GM18507 (cell line): Measurements from ENCODE around the gene CXCR3.
"Not testable (repeated sequence)": the region's sequence is repeated elsewhere in the genome, so short reads cannot be mapped to it uniquely, and the experiment has no call there.

ENCODE experiments used
- DNase-seq: peaks from one replicate; pipeline ENCODE4 v3.0.0; 2011; ENCODE audit warnings: low read depth; ENCODE audit not compliant: insufficient read length; ENCODE audit errors: extremely low spot score
- FAIRE-seq: peaks from 2 replicates; lab custom pipeline; 2011; peaks lifted over from hg19 to GRCh38; lab: Jason Lieb, UNC

Gene CXCR3

GRCh38 chrX:71618303-71618721 is at the start of gene CXCR3:
TSS of gene CXCR3 (minus strand) at chrX:71618511. CDS start at chrX:71618449, 62 bp downstream.
- peak; percentile 100 for FAIRE-seq
- DNase-seq: no peak

DNA sequence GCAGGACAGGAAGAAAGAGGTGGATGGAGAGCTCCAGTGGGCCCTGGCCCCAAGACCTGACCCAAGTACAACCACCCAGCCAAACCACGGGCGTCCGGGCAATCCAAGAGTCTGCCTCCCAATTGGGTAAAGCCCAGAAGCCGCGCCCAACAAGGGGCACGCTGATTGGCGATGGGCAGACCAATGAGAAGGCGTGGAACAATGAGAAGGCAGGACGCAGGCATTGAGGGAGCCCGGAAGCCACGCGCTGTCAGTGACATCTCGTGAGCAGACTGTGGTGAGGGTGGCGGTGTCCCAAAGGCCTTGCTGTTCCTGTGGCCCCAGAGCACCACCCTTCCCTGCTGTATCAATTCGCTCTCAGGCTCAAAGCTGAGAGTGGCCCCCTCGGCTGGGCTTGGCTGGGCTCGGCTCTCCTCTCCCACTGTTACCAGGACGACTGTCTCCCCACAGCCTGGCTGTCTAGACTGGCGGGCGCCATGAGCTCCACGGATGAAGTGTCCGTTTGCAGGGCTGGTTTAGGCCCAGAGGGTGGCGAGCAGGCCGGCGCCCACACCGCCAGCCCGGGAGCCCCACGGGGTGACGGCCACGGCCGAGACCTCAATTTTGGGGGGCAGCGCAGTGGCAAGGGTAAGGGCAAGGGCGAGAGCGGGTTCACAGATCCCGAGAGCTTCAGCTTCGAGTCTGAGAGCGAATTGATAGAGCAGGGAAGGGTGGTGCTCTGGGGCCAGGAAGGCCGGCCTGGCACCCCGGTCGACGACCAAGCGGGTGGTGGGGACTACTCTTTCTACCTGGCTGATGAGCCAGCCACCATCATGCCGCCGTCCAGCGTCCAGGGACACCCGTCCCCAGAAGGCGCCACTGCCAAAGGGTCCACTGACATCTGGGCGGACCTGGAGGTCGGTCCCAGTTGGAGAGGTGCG is 49.3 kb upstream of the CXCR3 start, which contains the start of gene LOC101059915:
Gene LOC101059915 (plus strand): TSS at position 219 of the 920 bp plus-strand sequence.
- FAIRE-seq (no peak), DNase-seq (no peak)

GRCh38 chrX:71666240-71667223 is 48.2 kb upstream of the CXCR3 start:
- DNase-seq: no peak
- FAIRE-seq: no peak

- DNase-seq: no peak
- no peak for FAIRE-seq
Observed at GRCh38 chrX:71665747-71666146, 47.4 kb upstream of the CXCR3 start.

DNA sequence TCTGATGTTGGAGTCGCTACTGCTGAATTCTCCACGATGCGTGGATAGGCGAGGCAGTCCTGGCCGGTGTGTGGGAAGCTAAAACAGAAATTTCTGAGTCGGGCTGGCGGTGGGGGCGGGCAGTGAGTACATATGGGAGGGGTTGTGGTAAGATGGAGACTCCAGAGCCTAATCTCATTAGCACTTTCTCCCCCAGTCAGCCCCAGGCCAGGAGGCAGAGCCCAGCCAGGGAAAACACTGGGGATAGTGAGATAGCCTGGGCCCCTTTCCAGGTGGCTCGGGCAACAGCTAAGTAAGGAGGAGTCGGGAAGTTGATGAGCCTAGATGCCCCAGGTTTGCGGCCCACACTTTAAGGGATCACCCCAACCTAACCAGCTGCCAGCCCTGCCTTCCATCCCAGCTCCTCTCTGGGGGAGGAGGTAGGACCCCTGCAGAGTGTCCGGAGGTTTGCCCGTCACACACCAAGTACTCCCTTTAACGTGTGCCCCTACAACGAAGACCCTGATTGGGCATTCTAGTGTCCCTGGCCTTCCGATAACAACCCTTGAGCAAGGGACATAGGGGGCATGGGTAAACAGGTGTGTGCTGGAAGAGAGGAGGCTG is 46.7 kb upstream of the CXCR3 start:
- no peak for FAIRE-seq

DNA sequence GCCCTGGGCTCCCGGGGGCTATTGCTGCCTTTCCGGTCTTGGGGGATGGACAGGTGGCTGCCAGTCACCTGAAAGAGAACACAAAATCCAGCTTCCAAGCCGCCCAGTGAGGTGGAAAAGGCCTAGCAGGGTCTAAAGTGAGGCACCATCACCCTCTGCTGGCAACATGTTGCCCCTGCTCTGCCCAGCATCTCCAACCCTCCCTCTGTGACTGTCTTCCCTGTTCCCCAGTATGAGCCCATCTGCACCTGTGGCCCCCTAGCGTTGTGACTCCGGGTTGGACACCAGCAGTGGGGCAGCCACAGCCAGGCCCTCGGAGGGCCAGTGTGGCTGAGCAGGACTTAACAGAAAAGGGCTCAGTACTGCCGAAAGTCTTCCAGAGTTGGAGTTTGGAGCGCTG is 45.9 kb upstream of the CXCR3 start:
- DNase-seq: not testable (repeated sequence)
- FAIRE-seq: peak; percentile 82

More for the DNA sequence above, 46.7 kb upstream of the CXCR3 start:
- DNase-seq: no peak

- not testable (repeated sequence) for FAIRE-seq
Observed at GRCh38 chrX:71663238-71663637, 44.9 kb upstream of the CXCR3 start.

GRCh38 chrX:71662654-71663053 is 44.3 kb upstream of the CXCR3 start:
- not testable (repeated sequence) for DNase-seq, FAIRE-seq

More at GRCh38 chrX:71663238-71663637, 44.9 kb upstream of the CXCR3 start:
- not testable (repeated sequence) for DNase-seq

GRCh38 chrX:71661919-71662318 is 43.6 kb upstream of the CXCR3 start:
- DNase-seq: no peak
- no peak for FAIRE-seq

GRCh38 chrX:71660562-71661416 is 42.5 kb upstream of the CXCR3 start:
- DNase-seq (no peak), FAIRE-seq (peak; percentile 38)

DNA sequence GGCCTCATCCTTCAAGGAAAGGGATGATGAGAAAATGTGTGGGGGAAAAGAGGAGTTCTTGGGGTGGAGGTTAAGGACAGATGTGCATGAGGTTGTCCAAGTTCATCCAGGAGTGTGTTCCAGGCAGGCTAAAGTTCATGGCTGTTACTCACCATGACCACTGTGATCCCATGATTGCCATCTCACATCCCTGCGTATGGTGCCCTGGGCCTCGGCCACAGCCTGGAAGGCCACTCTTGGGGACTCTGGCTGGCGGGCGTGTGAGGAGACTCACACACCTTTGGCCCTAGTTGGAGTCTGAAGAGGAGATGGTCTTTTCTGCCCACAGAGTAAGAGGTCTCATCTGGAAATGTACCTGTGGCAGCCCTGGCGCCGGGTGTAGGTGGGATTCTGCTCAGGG is 41.6 kb upstream of the CXCR3 start:
- DNase-seq (no peak), FAIRE-seq (no peak)

- no peak for FAIRE-seq
- no peak for DNase-seq
Observed at GRCh38 chrX:71659342-71659741, 41.0 kb upstream of the CXCR3 start.

GRCh38 chrX:71657267-71657666 is 39.0 kb upstream of the CXCR3 start:
- DNase-seq: no peak
- FAIRE-seq: no peak

- no peak for DNase-seq
- no peak for FAIRE-seq
Observed at GRCh38 chrX:71653344-71653743, 35.0 kb upstream of the CXCR3 start.

DNA sequence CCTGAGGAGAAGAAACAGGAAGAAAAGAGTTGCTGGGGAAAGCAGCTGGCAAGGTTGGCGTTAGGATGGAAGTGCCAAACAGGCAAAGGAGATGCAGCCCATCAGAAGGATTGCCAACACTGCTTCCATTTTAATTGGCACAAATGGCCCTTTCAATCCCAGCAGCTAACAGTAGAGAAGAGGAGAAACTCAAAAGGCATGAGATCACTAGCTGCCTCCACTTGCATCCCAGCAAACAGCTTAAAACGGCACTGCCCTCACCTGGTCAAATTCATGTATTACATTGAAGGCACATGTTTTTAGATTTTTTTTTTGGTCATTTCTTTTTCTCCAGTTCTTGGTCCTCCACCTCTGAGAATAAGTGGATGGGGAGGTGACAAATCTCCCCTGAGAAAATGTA is 34.1 kb upstream of the CXCR3 start:
- peak; percentile 81 for FAIRE-seq
- DNase-seq: no peak

DNA sequence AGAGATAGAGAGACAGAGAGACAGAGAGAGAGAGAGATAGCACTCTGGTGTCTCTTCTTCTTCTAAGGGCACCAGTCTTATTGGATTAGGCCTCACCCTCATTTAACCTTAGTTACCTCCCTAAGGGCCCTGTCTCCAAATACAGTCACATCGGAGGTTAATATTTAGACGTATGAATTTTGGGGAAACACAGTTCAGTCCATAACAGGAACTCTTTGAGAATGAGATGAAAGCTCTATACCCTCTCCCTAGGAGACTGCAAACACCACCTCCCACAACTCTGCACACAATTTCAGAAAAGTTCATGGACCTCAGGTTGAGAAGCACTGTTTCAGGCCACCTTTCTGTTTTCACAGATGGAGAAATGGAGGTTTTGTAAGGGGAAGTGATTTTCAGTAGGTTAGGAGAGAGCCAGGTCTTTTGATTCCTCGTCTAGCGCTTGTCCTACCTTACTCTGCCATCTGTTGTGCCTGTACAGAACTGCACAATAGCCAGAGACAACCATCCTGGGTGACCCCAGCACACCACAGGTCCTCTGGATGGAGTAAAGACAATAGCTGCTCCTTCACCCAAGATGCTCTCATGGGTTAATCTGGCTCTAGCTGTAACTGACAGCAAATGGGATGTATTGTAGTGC is 32.1 kb upstream of the CXCR3 start:
- DNase-seq: no peak
- FAIRE-seq: peak; percentile 94

GRCh38 chrX:71644406-71644805 is 26.1 kb upstream of the CXCR3 start:
- not testable (repeated sequence) for DNase-seq, FAIRE-seq

DNA sequence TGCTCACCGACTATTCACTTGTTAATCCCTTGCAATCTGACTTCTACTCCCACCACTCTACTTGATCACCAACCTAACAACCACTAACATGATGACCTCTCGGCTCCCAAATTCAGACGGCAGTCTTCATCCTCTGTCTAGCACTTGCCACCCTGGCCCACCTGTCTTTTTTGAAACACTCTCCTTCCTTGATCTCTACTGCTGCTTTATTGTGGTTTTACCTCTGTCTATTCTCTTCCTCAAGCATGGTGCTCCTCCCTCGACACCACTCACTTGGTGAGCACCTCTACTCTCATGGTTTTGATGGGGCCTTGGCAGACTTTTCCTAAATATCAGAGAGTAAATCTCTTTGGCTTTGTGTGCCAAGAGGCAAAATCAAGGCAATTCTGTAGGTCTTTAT is 21.7 kb upstream of the CXCR3 start:
- no peak for FAIRE-seq
- no peak for DNase-seq
